Activated CD4-positive, alpha-beta T cell treated with anti-CD3 and anti-CD28 coated beads for 4 hours (primary cell): Measurements from ENCODE around the gene ZNF138.
"Not testable (repeated sequence)": the region's sequence is repeated elsewhere in the genome, so short reads cannot be mapped to it uniquely, and the experiment has no call there.

ENCODE experiments used
- DNase-seq, 2 donors: peaks; one replicate each; pipeline ENCODE4 v3.0.0-alpha.2; 2020

Gene ZNF138

GRCh38 chr7:64794171-64794844, at the start of gene ZNF138:
ZNF138 (plus strand) TSS chr7:64794428; CDS start chr7:64794569, 141 bp downstream.
- peak; percentile 92 to 93 for DNase-seq

DNA sequence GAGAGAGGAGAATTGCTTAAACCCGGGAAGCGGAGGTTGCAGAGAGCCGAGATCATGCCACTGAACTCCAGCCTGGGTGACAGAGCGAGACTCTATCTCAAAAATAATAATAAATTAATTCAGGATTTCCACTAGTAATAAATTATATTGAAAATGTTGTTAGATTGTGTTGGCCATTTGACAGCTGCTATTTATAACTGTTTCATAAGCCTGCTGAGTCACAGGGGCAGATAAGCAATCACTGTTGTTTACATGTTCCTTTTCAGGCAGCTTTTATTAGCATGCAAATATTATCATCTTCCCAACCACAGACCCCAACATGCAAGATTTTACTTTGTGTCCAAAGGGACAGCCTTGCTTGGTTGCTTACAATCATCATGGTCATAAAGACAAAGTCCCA, 49.5 kb upstream of the ZNF138 start:
- DNase-seq = no peak

GRCh38 chr7:64747802-64748201, 46.4 kb upstream of the ZNF138 start:
- no peak for DNase-seq

DNA sequence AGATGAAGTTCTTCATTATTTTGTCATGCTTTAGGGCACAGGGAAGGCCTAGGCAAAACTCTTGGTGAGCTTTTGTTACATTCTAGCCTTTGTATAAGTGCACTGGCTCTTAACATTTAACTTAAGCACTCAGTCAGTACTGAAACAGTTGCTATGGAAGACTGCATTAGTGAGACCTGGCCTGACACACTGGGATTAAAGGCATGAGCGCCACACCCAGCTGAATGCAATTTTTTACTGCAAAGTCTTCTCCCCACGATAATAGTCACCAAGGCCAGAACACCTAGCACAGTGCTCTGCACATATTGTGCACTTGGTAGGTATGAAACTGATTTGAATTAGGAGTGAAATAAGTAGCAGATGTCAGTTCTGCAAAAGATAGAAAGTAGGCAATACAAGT, 41.2 kb upstream of the ZNF138 start:
- no peak for DNase-seq

- no peak for DNase-seq
These were observed 38.4 kb upstream of the ZNF138 start for GRCh38 chr7:64755865-64756264.

GRCh38 chr7:64758151-64758550, 36.1 kb upstream of the ZNF138 start:
- no peak for DNase-seq

DNA sequence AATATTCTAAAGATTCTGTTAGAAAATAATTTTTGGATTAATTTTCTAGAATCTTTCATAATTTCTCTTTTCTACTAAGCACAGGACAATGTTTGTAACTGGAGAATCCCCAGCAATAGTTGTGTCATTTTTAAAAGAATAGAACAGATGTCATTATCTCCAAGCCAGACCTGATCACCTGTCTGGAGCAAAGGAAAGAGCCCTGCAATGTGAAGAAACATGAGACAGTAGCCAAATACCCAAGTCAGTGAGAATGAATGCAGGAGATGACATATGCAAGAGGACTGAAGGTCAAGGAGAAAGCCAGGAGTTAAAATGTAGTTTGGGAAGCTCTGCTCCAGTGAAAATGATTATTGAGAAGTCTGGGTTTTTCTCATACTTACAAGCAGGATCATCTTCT, 25.4 kb upstream of the ZNF138 start:
- DNase-seq = no peak

- no peak for DNase-seq
These were observed 19.9 kb upstream of the ZNF138 start for GRCh38 chr7:64774204-64774842.

- no peak for DNase-seq
These were observed 18.9 kb upstream of the ZNF138 start for GRCh38 chr7:64775289-64775688.

DNA sequence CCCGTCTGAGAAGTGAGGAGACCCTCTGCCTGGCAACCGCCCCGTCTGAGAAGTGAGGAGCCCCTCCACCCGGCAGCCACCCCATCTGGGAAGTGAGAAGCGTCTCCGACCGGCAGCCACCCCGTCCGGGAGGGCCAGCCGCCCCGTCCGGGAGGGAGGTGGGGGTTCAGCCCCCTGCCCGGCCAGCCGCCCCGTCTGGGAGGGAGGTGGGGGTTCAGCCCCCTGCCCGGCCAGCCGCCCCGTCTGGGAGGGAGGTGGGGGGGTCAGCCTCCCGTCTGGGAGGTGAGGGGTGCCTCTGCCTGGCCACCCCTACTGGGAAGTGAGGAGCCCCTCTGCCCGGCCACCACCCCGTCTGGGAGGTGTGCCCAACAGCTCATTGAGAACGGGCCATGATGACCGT, 9.4 kb upstream of the ZNF138 start:
- DNase-seq = not testable (repeated sequence)

- DNase-seq = no peak
These were observed 6.9 kb upstream of the ZNF138 start for GRCh38 chr7:64787295-64787694.

DNA sequence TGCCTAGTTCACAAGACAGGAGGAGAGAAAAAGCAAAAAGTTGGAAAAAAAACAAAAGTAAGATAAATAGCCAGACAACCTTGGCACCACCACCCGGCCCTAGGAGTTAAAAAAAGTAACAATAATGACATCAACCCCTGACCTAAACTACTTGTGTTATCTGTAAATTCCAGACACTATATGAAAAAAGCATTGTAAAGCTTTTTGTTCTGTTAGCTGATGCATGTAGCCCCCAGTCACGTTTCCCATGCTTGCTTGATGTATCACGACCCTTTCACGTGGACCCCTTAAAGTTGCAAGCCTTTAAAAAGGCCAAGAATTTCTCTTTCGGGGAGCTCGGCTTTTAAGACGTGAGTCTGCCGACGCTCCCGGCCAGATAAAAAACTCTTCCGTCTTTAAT, 5.0 kb upstream of the ZNF138 start:
- DNase-seq = not testable (repeated sequence)

GRCh38 chr7:64793106-64793755, 997 bp upstream of the ZNF138 start:
- DNase-seq = no peak

DNA sequence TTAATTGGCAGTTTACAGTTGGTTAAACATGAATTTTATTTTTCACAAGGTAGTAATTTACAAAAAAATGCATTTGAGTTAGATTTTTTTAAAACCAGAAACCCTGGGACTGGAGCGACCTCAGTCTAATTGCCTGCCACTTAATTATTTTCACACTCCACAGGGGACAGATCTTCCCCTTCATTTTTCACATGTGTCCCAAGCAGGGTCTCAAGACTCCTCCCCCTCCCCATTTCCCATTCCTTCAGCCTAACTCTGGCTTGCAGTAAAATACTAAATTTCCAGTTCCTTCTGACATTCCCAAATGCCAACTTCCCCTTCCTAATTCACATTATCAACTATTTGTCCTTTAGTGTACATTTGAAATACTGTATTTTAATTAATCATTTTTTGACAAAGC, 948 bp downstream of the ZNF138 start:
- DNase-seq = no peak

GRCh38 chr7:64799169-64799568, 4.9 kb downstream of the ZNF138 start:
- not testable (repeated sequence) for DNase-seq

GRCh38 chr7:64802699-64803098, 8.5 kb downstream of the ZNF138 start:
- DNase-seq = no peak

GRCh38 chr7:64807731-64808365, 13.6 kb downstream of the ZNF138 start:
- DNase-seq = no peak

DNA sequence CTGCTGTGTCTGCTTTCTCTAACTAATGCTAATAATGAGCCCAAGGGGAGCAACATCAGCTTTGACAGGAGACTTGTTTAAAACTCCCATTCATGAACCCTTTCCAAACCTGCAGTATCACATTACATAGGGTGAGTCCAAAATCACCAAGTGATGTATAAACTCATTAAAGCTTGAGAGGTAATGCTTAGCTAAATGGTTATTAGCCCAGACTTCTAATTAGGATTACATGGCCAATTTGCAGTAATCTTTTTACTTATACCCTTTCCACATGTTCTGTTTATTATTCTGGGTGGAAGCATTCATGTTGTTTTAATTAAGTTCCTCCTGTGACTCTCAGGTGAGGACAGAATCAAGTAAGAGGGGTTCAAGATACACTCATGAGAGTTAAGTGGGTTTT, 17.5 kb downstream of the ZNF138 start:
- no peak for DNase-seq

GRCh38 chr7:64830926-64831325, 36.7 kb downstream of the ZNF138 start:
- no peak for DNase-seq

DNA sequence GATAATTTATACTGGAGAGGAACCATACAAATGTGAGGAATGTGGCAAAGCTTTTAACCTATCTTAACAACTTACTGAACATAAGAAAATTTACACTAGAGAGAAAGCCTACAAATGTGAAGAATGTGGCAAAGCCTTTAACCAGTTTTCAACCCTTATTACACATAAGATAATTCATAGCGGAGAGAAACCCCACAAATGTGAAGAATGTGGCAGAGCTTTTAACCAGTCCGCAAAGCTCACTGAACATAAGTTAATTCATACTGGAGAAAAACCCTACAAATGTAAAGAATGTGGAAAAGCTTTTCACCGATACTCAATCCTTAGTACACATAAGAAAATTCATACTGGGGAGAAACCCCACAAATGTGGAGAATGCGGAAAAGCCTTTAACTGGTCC, 37.9 kb downstream of the ZNF138 start:
- DNase-seq = no peak

GRCh38 chr7:64834989-64835388, 40.8 kb downstream of the ZNF138 start:
- DNase-seq = no peak

GRCh38 chr7:64835856-64836255, 41.6 kb downstream of the ZNF138 start:
- DNase-seq = not testable (repeated sequence)

GRCh38 chr7:64838051-64838450, 43.8 kb downstream of the ZNF138 start:
- not testable (repeated sequence) for DNase-seq

DNA sequence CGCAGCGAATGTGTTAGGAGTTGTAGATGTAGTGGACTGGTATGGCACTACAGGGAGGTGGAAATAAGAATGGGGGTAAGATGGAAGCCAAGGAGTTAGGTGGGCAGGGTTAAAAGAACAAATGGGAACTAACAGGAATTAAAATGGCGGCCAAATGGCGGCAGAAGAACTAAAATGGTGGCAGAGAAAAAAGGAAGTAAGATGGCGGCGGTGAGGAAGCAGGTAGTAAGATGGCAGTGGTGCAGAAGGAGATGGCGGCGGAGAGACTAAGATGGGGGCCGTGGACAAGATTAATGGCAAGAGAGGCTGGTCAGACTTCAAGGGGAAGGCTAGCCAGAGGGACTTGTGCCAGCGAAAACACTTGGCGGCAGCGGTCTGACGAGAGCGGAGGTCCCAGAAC, 44.5 kb downstream of the ZNF138 start:
- DNase-seq = no peak
